SH-SY5Y (cell line): Measurements from ENCODE around the gene BTN2A1.

Source experiments
- GATA2 ChIP-seq: IDR thresholded peaks from 2 replicates; pipeline ENCODE4 v1.6.1; 2011; ENCODE audit warnings: mild to moderate bottlenecking, low read depth, low read length
- GATA3 ChIP-seq: IDR thresholded peaks from 2 replicates; pipeline ENCODE4 v1.6.1; 2011; ENCODE audit warnings: low read depth, mild to moderate bottlenecking, low read length, moderate library complexity

- TF ChIP-seq GATA2 (no peak), GATA3 (no peak)
Measured at GRCh38 chr6:26421259-26422144, 36.3 kb upstream of the BTN2A1 start.
